ENCODE data around the gene OR5F1.

The OR5F1 gene

GRCh38 chr11:55994525-55994924, at the start of gene OR5F1:
Gene OR5F1, minus strand, starts transcription at chr11:55994625. Its CDS starts 0 bp downstream, at chr11:55994625.
- no peak for DNase-seq (ENCODE audit: low spot score)

GRCh38 chr11:56027354-56027753, 32.9 kb upstream of the OR5F1 start, which contains the start of gene OR5AS1:
Gene OR5AS1, plus strand, starts transcription at chr11:56027654. Its CDS starts 2,765 bp downstream, at chr11:56030419.
- DNase-seq (ENCODE audit: low spot score): no peak

DNA sequence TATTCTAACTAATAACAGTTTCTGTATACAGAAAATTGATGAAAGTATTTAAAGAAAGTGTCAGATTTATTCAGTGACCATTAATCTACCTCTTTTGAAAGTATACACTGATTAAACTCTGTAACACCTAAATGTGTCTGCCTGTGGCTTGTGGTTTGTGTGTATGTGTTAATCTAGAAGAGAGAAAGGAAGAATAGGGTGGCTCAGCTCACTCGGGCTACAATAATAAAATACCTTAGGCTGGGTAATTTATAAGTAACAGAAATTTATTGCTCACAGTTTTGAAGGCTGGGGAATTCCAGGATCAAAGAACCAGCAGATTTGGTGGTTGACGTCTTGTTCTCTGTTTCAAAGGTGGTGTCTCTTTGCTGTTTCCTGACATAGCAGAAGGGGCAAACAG, 19.4 kb upstream of the OR5F1 start:
- no peak for DNase-seq (ENCODE audit: low spot score)

- DNase-seq (ENCODE audit: low spot score): no peak
Observed at GRCh38 chr11:56010716-56011115, 16.3 kb upstream of the OR5F1 start.

GRCh38 chr11:55970935-55971334, 23.5 kb downstream of the OR5F1 start:
- DNase-seq (ENCODE audit: low spot score): no peak

GRCh38 chr11:55969845-55970244, 24.6 kb downstream of the OR5F1 start, which contains the start of gene OR10AG1:
Gene OR10AG1, minus strand, starts transcription at chr11:55969945. Its CDS starts 38 bp downstream, at chr11:55969907.
- DNase-seq (ENCODE audit: low spot score): no peak

GRCh38 chr11:55967914-55968313, 26.5 kb downstream of the OR5F1 start:
- DNase-seq (ENCODE audit: low spot score): no peak

- DNase-seq (ENCODE audit: low spot score): peak; percentile 9
Observed at GRCh38 chr11:55966391-55966790, 28.0 kb downstream of the OR5F1 start.

DNA sequence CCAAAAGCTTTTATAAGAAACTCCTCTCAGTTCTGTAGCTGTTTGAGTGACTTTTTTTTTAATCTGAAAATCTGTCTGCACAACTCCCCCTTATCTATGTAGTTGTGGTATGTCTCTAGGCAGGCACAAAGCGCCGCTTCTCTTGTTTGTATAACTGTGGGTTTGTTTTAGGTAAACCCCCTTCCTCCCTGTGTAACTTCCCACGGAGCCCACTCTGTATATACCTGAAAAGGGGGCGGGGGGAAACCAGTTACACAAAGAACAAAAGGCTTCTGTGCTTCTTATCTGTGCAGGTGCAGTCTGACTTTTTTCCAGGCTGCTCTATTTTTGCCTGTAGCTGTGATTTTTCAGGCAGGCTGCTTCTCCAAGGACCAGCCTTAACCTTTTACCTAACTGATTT, 37.9 kb downstream of the OR5F1 start:
- no peak for DNase-seq (ENCODE audit: low spot score)

GRCh38 chr11:55949330-55949729, 45.1 kb downstream of the OR5F1 start:
- DNase-seq (ENCODE audit: low spot score): no peak
